Osteoblast (primary cell): ENCODE data around the gene FADS1. TPM values are rescaled to one million over a fixed set of nuclear protein-coding genes. Genes with fewer than 3 reads are reported as not detected.

ENCODE experiments used
- DNase-seq: peaks from one replicate; pipeline ENCODE4 v3.0.0; 2011; ENCODE audit warnings: low spot score, mixed read lengths; ENCODE audit not compliant: insufficient read length; ENCODE audit errors: missing footprints
- H2AFZ ChIP-seq: 2 replicates; pipeline ENCODE4 v1.6.0; 2011; ENCODE audit warnings: mild to moderate bottlenecking, low read length
- H3K27ac ChIP-seq: 2 replicates; pipeline ENCODE4 v1.5.1; 2011; ENCODE audit warnings: mild to moderate bottlenecking, low read depth, low read length, moderate library complexity
- H3K27me3 ChIP-seq: 2 replicates; pipeline ENCODE4 v1.6.0; 2012; ENCODE audit warnings: mild to moderate bottlenecking, control low read depth, inconsistent platforms, low read length, moderate library complexity; ENCODE audit not compliant: insufficient read depth
- H3K36me3 ChIP-seq: 2 replicates; pipeline ENCODE4 v1.5.1; 2011; ENCODE audit warnings: mild to moderate bottlenecking, low read length, control low read depth, moderate library complexity; ENCODE audit not compliant: insufficient read depth
- H3K4me1 ChIP-seq: 2 replicates; pipeline ENCODE4 v1.5.1; 2011; ENCODE audit warnings: mild to moderate bottlenecking, low read length, control low read depth, moderate library complexity; ENCODE audit not compliant: insufficient read depth
- H3K4me2 ChIP-seq: 2 replicates; pipeline ENCODE4 v1.6.0; 2011; ENCODE audit warnings: mild to moderate bottlenecking, low read length; ENCODE audit not compliant: insufficient read depth
- H3K4me3 ChIP-seq: fragments of 200-600 bp; sonication (generic); 3 replicates; pipeline ENCODE4 v1.5.1; 2012; ENCODE audit warnings: mild to moderate bottlenecking, low read length, inconsistent platforms; ENCODE audit not compliant: insufficient read depth
- H3K79me2 ChIP-seq: 2 replicates; pipeline ENCODE4 v1.6.0; 2012; ENCODE audit warnings: mild to moderate bottlenecking, low read length, control low read depth, inconsistent platforms; ENCODE audit not compliant: insufficient read depth
- H3K9me3 ChIP-seq: 2 replicates; pipeline ENCODE4 v1.5.1; 2011; ENCODE audit warnings: low read depth, low read length, control low read depth
- H4K20me1 ChIP-seq: 2 replicates; pipeline ENCODE4 v1.6.0; 2012; ENCODE audit warnings: mild to moderate bottlenecking, low read length, control low read depth; ENCODE audit not compliant: insufficient read depth
- total RNA-seq: library from RNA; depleted of rRNA; stranded (reverse); fragments of >200 nt; gene quantifications from 2 replicates; pipeline ENCODE4 v1.2.3, GENCODE V29; 2012
- TF ChIP-seq, protein P1 (sequence below): IDR thresholded peaks from 2 replicates; pipeline ENCODE4 v1.5.1; 2011; ENCODE audit warnings: mild to moderate bottlenecking, low read depth, low read length, moderate library complexity; ENCODE audit errors: extremely low read depth

Gene FADS1
- total RNA-seq, 1 donor, result 303 TPM

DNA sequence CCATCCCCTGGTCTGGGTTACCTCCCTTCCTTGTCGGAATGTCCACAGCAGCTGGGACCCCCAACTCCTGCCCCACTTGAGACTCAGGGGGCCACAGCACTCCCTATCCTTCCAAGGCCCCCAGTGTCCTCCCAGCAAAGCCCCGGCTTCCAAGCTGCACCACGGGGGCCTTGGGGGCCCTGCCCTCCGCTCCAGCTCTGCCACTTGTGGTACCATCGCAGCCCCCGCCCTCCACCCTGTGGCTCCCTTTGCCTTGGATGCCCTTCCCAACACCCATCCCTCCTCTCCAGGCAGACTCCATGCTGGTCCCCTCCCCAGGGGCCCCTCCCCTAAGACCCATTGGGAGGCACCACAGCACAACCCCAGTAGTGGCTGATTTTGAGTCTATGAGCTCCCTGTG lies 41.7 kb downstream of the FADS1 start:
- Histone ChIP-seq H3K4me2 (no peak overlapping the region), H3K9me3 (no peaks in the 10 kb centered on the region), H3K27me3 (no peaks in the 10 kb centered on the region), H2AFZ (no peak overlapping the region), H3K79me2 (no peaks in the 10 kb centered on the region), H3K4me1 (no peaks in the 10 kb centered on the region), H3K4me3 (no peak overlapping the region), H3K27ac (no peak overlapping the region), H3K36me3 (no peaks in the 10 kb centered on the region), H4K20me1 (no peaks in the 10 kb centered on the region)
- no peak for DNase-seq
- TF ChIP-seq, protein P1, sequence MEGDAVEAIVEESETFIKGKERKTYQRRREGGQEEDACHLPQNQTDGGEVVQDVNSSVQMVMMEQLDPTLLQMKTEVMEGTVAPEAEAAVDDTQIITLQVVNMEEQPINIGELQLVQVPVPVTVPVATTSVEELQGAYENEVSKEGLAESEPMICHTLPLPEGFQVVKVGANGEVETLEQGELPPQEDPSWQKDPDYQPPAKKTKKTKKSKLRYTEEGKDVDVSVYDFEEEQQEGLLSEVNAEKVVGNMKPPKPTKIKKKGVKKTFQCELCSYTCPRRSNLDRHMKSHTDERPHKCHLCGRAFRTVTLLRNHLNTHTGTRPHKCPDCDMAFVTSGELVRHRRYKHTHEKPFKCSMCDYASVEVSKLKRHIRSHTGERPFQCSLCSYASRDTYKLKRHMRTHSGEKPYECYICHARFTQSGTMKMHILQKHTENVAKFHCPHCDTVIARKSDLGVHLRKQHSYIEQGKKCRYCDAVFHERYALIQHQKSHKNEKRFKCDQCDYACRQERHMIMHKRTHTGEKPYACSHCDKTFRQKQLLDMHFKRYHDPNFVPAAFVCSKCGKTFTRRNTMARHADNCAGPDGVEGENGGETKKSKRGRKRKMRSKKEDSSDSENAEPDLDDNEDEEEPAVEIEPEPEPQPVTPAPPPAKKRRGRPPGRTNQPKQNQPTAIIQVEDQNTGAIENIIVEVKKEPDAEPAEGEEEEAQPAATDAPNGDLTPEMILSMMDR, result no peak

DNA sequence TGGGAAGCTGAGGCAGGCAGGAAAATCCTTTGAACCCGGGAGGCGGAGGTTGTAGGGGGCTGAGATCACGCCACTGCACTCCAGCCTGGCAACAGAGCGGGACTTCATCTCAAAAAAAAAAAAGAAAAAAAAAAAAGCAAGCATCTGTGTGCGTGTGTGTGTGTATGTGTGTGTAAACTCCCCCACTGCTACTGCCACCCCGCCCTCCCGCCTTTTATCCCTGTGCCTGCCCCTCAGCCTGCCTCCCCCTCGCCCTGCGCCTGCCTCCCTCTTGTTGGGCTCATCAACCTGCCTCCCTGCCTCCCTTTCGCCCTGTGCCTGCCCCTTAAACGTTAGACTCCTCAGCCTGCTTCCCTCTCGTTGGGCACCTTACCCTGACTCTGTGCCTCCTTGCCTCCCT lies 42.4 kb downstream of the FADS1 start:
- TF ChIP-seq, protein P1, result no peak

DNA sequence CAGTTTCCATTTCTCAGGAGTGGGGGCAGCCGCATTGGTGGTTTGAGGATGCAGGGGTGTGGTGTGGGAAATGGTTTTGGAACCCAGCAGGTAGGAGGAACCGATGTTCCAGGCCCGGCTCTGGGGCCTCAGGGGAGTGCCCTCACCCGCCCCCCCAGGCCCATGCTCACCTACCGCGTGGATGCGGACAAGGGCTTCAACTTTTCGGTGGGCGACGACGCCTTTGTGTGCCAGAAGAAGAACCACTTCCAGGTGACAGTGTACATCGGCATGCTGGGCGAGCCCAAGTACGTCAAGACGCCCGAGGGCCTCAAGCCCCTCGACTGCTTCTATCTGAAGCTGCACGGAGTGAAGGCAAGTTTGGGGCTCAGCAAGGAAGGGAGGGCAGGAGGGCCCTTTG lies 43.0 kb downstream of the FADS1 start:
- Histone ChIP-seq H3K79me2 (no peaks in the 10 kb centered on the region), H3K27ac (no peak overlapping the region), H3K4me1 (no peaks in the 10 kb centered on the region), H4K20me1 (no peaks in the 10 kb centered on the region), H3K36me3 (no peaks in the 10 kb centered on the region), H3K27me3 (no peaks in the 10 kb centered on the region), H3K4me2 (no peak overlapping the region), H3K9me3 (no peaks in the 10 kb centered on the region), H3K4me3 (no peak overlapping the region), H2AFZ (no peak overlapping the region)
- no peak for DNase-seq
- TF ChIP-seq, protein P1, result no peak

More for the DNA sequence above, 42.4 kb downstream of the FADS1 start:
- Histone ChIP-seq H3K79me2 (no peaks in the 10 kb centered on the region), H3K9me3 (no peaks in the 10 kb centered on the region), H2AFZ (no peak overlapping the region), H3K4me3 (no peak overlapping the region), H3K4me1 (no peaks in the 10 kb centered on the region), H4K20me1 (no peaks in the 10 kb centered on the region), H3K36me3 (no peaks in the 10 kb centered on the region), H3K27ac (no peak overlapping the region), H3K4me2 (no peak overlapping the region), H3K27me3 (no peaks in the 10 kb centered on the region)
- peak; percentile 88 for DNase-seq

DNA sequence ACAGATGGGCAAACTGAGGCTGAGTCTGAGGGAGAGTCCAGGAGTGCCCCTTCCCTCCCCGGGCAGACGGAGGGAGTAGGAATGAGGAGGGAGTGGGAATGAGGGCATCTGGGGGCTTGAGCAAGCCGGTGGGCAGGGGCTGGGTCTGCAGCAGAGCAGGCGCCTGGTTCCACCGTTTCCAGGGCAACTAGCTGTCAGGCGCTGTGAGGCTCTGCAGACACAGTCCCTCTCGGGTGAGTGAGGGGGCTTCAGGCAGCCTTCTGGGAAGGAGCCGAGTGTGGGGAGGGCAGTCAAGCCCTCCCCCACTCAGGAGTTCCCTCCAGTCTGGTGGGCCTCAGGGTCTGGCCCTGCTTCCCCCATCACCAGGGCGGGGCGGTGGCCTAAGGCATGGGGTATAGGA lies 43.4 kb downstream of the FADS1 start:
- no peaks in the 10 kb centered on the region for H3K27me3 ChIP-seq
- H3K4me2 ChIP-seq, result no peak overlapping the region
- H3K4me1 ChIP-seq, result no peaks in the 10 kb centered on the region
- H3K27ac ChIP-seq, result no peak overlapping the region
- no peaks in the 10 kb centered on the region for H4K20me1 ChIP-seq
- TF ChIP-seq, protein P1, result no peak
- H3K36me3 ChIP-seq, result no peaks in the 10 kb centered on the region
- H2AFZ ChIP-seq, result no peak overlapping the region
- H3K79me2 ChIP-seq, result no peaks in the 10 kb centered on the region
- H3K9me3 ChIP-seq, result no peaks in the 10 kb centered on the region
- no peak overlapping the region for H3K4me3 ChIP-seq
- peak; percentile 79 for DNase-seq
